Uterus (tissue), 4 donors: ENCODE data around the gene NFKB2. TPM values are rescaled to one million over a fixed set of nuclear protein-coding genes. Genes with fewer than 3 reads are reported as not detected.

Source experiments
- DNase-seq, 2 donors: peaks; one replicate each; pipeline ENCODE4 v3.0.0-alpha.2; 2019 to 2020
- H3K27ac ChIP-seq, 2 donors: fragments of 200-600 bp; sonication (generic); 1 replicate in 1 of 2; 2 replicates in 1 of 2; pipeline ENCODE4 v1.5.1; 2016 to 2018
- H3K27me3 ChIP-seq, 2 donors: fragments of 200-600 bp; sonication (generic); one replicate each; pipeline ENCODE4 v1.5.1; 2018 to 2019; ENCODE audit warnings: control low read depth in 1 of 2
- H3K36me3 ChIP-seq, 2 donors: fragments of 200-600 bp; sonication (generic); one replicate each; pipeline ENCODE4 v1.5.1; 2019; ENCODE audit warnings: control low read depth in 1 of 2
- H3K4me1 ChIP-seq, 2 donors: fragments of 200-600 bp; sonication (generic); one replicate each; pipeline ENCODE4 v1.5.1; 2018 to 2019; ENCODE audit warnings: control low read depth in 1 of 2
- H3K4me3 ChIP-seq, 2 donors: fragments of 200-600 bp; sonication (generic); 1 replicate in 1 of 2; 2 replicates in 1 of 2; pipeline ENCODE4 v1.5.1; 2018 to 2019; ENCODE audit warnings: mild to moderate bottlenecking in 1 of 2
- H3K9me3 ChIP-seq, 2 donors: fragments of 200-600 bp; sonication (generic); one replicate each; pipeline ENCODE4 v1.5.1; 2019; ENCODE audit warnings: control low read depth in 1 of 2
- POLR2A ChIP-seq, 2 donors: fragments of 450-650 bp; IDR thresholded peaks; one replicate each; pipeline ENCODE4 v1.6.1; 2016; ENCODE audit warnings: antibody characterized with exemption in 2 of 2, mild to moderate bottlenecking in 1 of 2, moderate library complexity in 1 of 2
- intact Hi-C: fragments of 100-400 bp; cut with DNase I; formaldehyde crosslinking; loops from one replicate; pipeline ENCODE4 v1.15.1; 2023; ENCODE audit warnings: low total_unique reads
- total RNA-seq, 4 donors: library from RNA; depleted of rRNA in 3 of 4; stranded (reverse); fragments of >200 nt in 3 of 4; gene quantifications; one replicate each; pipeline versions ENCODE4 v1.1.0 to v1.2.4, GENCODE V29; 2014 to 2023
- TF ChIP-seq, protein P1 (sequence below), 4 experiments: fragments of 200-600 bp in 2 of 4; fragments of 450-650 bp in 2 of 4; sonication (generic) in 2 of 4; IDR thresholded peaks; one replicate each; pipeline ENCODE4 v1.5.1; 2016 to 2019; ENCODE audit warnings: antibody characterized with exemption in 4 of 4, mild to moderate bottlenecking in 2 of 4, moderate library complexity in 1 of 4
- donor health status: DM: yes; HTN: yes; CAD: no.

NFKB2 gene
- total RNA-seq, 4 donors from 2014 or later = 6.4 to 61.7 (median 10.7) TPM

DNA sequence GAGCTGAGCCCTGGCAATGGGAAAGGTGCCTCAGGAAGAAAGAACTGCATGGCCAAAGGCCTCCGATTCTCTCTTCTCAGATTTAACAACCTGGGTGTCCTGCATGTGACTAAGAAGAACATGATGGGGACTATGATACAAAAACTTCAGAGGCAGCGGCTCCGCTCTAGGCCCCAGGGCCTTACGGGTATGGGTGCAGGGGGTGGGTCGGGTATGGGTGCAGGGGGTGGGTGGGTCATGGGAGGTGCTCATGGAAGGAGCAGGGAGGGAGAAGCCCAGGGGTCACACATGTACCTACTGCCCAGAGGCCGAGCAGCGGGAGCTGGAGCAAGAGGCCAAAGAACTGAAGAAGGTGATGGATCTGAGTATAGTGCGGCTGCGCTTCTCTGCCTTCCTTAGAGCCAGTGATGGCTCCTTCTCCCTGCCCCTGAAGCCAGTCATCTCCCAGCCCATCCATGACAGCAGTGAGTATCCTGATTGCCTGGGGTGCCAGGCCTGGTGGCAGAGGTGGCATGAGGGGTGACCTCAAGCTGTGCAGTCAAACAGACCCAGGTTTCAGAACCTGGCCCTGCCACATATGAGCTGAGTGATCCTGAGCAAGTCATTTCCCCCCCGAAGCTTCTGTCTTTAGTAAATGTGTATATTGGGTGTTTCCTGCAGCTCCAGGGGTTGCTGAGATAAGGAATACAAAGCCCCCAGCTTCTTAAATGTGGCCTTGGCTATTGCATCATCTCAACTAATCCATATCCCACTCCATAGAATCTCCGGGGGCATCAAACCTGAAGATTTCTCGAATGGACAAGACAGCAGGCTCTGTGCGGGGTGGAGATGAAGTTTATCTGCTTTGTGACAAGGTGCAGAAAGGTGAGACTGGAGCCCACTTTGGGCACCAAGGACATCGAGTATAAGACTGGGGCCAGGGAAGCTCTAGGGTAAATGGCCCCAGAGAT lies 2.0 kb downstream of the NFKB2 start:
- intact Hi-C loops = no loop called here
- Histone ChIP-seq H3K4me1 (peaks cover 0 to 18% of the 10 kb centered on the region in 2 donors), H3K4me3 (no peak overlapping the region), H3K27ac (peak overlapping the region in 1 of 2 donors; percentile 97), H3K27me3 (no peaks in the 10 kb centered on the region), H3K36me3 (no peaks in the 10 kb centered on the region), H3K9me3 (no peaks in the 10 kb centered on the region)
- TF ChIP-seq, protein P1, sequence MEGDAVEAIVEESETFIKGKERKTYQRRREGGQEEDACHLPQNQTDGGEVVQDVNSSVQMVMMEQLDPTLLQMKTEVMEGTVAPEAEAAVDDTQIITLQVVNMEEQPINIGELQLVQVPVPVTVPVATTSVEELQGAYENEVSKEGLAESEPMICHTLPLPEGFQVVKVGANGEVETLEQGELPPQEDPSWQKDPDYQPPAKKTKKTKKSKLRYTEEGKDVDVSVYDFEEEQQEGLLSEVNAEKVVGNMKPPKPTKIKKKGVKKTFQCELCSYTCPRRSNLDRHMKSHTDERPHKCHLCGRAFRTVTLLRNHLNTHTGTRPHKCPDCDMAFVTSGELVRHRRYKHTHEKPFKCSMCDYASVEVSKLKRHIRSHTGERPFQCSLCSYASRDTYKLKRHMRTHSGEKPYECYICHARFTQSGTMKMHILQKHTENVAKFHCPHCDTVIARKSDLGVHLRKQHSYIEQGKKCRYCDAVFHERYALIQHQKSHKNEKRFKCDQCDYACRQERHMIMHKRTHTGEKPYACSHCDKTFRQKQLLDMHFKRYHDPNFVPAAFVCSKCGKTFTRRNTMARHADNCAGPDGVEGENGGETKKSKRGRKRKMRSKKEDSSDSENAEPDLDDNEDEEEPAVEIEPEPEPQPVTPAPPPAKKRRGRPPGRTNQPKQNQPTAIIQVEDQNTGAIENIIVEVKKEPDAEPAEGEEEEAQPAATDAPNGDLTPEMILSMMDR (IDR thresholded peaks at IDR 0.05) = no peak
- TF ChIP-seq POLR2A (IDR thresholded peaks at IDR 0.05) = no peak
- DNase-seq = no peak

DNA sequence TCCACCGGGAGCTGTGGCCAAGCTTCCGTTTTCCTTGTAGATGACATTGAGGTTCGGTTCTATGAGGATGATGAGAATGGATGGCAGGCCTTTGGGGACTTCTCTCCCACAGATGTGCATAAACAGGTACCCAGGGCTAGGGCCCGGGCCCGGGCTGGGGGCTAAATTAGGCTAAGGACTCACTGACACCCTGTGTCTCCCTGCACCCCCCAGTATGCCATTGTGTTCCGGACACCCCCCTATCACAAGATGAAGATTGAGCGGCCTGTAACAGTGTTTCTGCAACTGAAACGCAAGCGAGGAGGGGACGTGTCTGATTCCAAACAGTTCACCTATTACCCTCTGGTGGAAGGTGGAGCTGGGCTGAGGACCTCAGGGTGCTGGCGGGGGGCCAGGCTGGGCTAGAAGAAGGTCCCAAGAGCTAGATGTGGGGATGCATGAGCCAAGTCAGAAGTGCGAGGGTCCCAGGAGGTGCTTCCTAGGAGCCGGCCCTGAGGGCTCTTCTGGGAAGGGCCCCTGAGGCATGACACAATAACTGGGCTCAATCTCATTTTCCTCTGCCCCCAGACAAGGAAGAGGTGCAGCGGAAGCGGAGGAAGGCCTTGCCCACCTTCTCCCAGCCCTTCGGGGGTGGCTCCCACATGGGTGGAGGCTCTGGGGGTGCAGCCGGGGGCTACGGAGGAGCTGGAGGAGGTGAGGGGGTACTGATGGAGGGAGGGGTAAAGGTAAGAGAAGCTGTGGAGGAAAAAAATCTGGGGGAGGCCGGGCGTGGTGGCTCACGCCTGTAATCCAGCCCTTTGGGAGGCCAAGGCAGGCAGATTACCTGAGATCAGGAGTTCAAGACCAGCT lies 2.9 kb downstream of the NFKB2 start:
- Histone ChIP-seq H3K4me1 (peaks cover 0 to 18% of the 10 kb centered on the region in 2 donors), H3K27me3 (no peaks in the 10 kb centered on the region), H3K4me3 (no peak overlapping the region), H3K9me3 (no peaks in the 10 kb centered on the region), H3K27ac (peak overlapping the region; percentile 88 to 97), H3K36me3 (no peaks in the 10 kb centered on the region)
- TF ChIP-seq POLR2A (IDR thresholded peaks at IDR 0.05) = no peak
- TF ChIP-seq, protein P1 (IDR thresholded peaks at IDR 0.05) = no peak
- DNase-seq = no peak
- intact Hi-C loops = no loop called here

DNA sequence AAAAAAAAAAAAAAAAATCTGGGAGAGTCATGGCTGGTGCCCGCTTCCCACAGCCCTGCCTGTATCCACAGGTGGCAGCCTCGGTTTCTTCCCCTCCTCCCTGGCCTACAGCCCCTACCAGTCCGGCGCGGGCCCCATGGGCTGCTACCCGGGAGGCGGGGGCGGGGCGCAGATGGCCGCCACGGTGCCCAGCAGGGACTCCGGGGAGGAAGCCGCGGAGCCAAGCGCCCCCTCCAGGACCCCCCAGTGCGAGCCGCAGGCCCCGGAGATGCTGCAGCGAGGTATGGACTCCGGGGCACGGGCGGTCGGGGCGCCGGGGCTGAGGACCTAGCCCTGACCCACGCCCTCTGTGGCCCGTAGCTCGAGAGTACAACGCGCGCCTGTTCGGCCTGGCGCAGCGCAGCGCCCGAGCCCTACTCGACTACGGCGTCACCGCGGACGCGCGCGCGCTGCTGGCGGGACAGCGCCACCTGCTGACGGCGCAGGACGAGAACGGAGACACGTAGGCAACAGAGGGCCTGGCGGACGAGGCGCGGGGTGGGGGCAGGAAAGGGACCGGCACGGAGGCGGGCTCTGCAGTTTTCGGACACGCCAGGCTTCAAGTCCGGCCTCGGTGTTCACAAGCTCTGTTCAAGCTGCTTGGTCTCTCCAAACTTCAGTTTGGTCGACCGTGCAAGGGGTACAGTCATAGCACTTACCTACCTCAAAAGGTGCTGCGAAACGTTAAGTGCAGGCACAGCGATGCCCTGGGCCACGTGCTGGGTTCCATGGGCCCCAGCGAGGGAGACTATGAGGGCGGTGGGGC lies 3.9 kb downstream of the NFKB2 start:
- intact Hi-C loops = no loop called here
- Histone ChIP-seq H3K36me3 (no peaks in the 10 kb centered on the region), H3K27me3 (no peaks in the 10 kb centered on the region), H3K4me1 (peaks cover 0 to 18% of the 10 kb centered on the region in 2 donors), H3K9me3 (no peaks in the 10 kb centered on the region), H3K27ac (peak overlapping the region; percentile 88 to 97), H3K4me3 (peak overlapping the region; percentile 32 to 67)
- peak; percentile 41 to 70 for TF ChIP-seq POLR2A (IDR thresholded peaks at IDR 0.05)
- TF ChIP-seq, protein P1 (IDR thresholded peaks at IDR 0.05) = peak; percentile 91 to 98 (median 94)
- peak; percentile 86 to 89 for DNase-seq

DNA sequence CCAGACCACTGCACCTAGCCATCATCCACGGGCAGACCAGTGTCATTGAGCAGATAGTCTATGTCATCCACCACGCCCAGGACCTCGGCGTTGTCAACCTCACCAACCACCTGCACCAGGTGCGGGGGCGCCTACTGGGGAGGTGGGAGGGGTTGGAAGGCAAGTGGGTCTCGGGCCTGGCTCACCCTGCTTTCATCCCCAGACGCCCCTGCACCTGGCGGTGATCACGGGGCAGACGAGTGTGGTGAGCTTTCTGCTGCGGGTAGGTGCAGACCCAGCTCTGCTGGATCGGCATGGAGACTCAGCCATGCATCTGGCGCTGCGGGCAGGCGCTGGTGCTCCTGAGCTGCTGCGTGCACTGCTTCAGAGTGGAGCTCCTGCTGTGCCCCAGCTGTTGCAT lies 4.6 kb downstream of the NFKB2 start:
- no peaks in the 10 kb centered on the region for H3K9me3 ChIP-seq
- no peaks in the 10 kb centered on the region for H3K36me3 ChIP-seq
- H3K27ac ChIP-seq = peak overlapping the region; percentile 88 to 97
- intact Hi-C loops = no loop called here
- peaks cover 0 to 18% of the 10 kb centered on the region in 2 donors for H3K4me1 ChIP-seq
- no peak for TF ChIP-seq POLR2A (IDR thresholded peaks at IDR 0.05)
- TF ChIP-seq, protein P1 (IDR thresholded peaks at IDR 0.05) = no peak
- DNase-seq = no peak
- no peak overlapping the region for H3K4me3 ChIP-seq
- no peaks in the 10 kb centered on the region for H3K27me3 ChIP-seq
